Peyer's patch (tissue), 4 donors: ENCODE data around the gene RGL1. TPM values are rescaled to one million over a fixed set of nuclear protein-coding genes. Genes with fewer than 3 reads are reported as not detected.
A peak's percentile ranks its signal among the peaks of the same experiment; 100 is the strongest.

Source experiments
- DNase-seq, 3 donors: peaks; one replicate each; pipeline ENCODE4 v3.0.0-alpha.2; 2017 to 2019
- H3K27ac ChIP-seq, 4 donors: fragments of 200-600 bp; sonication (generic); one replicate each; pipeline ENCODE4 v1.5.1; 2016 to 2019
- H3K27me3 ChIP-seq, 2 donors: fragments of 200-600 bp; sonication (generic); one replicate each; pipeline ENCODE4 v1.5.1; 2019
- H3K36me3 ChIP-seq, 3 donors: fragments of 200-600 bp; sonication (generic); one replicate each; pipeline ENCODE4 v1.5.1; 2016 to 2019
- H3K4me1 ChIP-seq, 4 donors: fragments of 200-600 bp; sonication (generic); one replicate each; pipeline ENCODE4 v1.5.1; 2016 to 2019
- H3K4me3 ChIP-seq, 4 donors: fragments of 200-600 bp; sonication (generic); 1 replicate in 3 of 4; 2 replicates in 1 of 4; pipeline ENCODE4 v1.5.1; 2016 to 2019; ENCODE audit warnings: mild to moderate bottlenecking in 1 of 4
- H3K9me3 ChIP-seq, 4 donors: fragments of 200-600 bp; sonication (generic); one replicate each; pipeline ENCODE4 v1.5.1; 2016 to 2019; ENCODE audit warnings: mild to moderate bottlenecking in 1 of 4
- CTCF ChIP-seq, 6 experiments: fragments of 450-650 bp in 4 of 6; fragments of 200-600 bp in 2 of 6; sonication (generic) in 1 of 6; IDR thresholded peaks; one replicate each; pipeline ENCODE4 v1.5.1; 2017 to 2019; ENCODE audit warnings: antibody characterized with exemption in 6 of 6, mild to moderate bottlenecking in 3 of 6, moderate library complexity in 1 of 6
- POLR2A ChIP-seq, 2 donors: fragments of 450-650 bp; IDR thresholded peaks; one replicate each; pipeline ENCODE4 v1.5.1; 2017; ENCODE audit warnings: antibody characterized with exemption in 2 of 2, mild to moderate bottlenecking in 2 of 2, moderate library complexity in 2 of 2
- total RNA-seq, 4 donors: library from RNA; depleted of rRNA; stranded (reverse); fragments of >200 nt; gene quantifications; one replicate each; pipeline ENCODE4 v1.1.0, GENCODE V29; 2016

Gene RGL1
- total RNA-seq, 4 donors from 2014 or later, result 8.9 to 32.2 (median 13.2) TPM

- no peak overlapping the region for H3K27ac ChIP-seq
- no peaks in the 10 kb centered on the region for H3K9me3 ChIP-seq
- no peaks in the 10 kb centered on the region for H3K36me3 ChIP-seq
- TF ChIP-seq POLR2A (IDR thresholded peaks at IDR 0.05), result no peak
- TF ChIP-seq CTCF (IDR thresholded peaks at IDR 0.05), result no peak
- H3K27me3 ChIP-seq, result no peaks in the 10 kb centered on the region
- no peak overlapping the region for H3K4me3 ChIP-seq
- DNase-seq, result no peak
- no peaks in the 10 kb centered on the region for H3K4me1 ChIP-seq
Observed at GRCh38 chr1:183946320-183946613, 141.3 kb downstream of the RGL1 start.

GRCh38 chr1:183947988-183948387 is 143.1 kb downstream of the RGL1 start:
- Histone ChIP-seq H3K27ac (no peak overlapping the region), H3K36me3 (no peaks in the 10 kb centered on the region), H3K4me1 (no peaks in the 10 kb centered on the region), H3K4me3 (no peak overlapping the region), H3K27me3 (no peaks in the 10 kb centered on the region), H3K9me3 (no peaks in the 10 kb centered on the region)
- no peak for DNase-seq
- TF ChIP-seq CTCF (IDR thresholded peaks at IDR 0.05), result no peak
- no peak for TF ChIP-seq POLR2A (IDR thresholded peaks at IDR 0.05)

DNA sequence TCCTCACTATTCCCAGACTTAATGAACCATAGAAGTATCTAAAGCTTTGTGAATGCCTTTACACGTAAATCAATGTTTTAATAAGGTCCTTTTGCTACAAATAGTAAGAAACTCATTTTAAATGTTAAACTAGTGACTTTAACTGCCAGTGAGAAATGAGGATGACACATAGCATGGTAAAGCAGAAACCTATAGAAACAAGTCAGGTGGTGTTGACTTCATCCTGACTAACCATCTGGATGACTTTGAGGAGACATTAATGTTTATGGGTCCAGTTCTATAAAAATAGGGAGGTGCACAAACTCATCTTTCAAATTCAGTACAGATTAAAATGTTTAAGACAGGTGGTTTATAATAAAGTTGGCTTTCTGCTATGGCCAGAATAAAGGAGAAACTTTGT is 147.2 kb downstream of the RGL1 start:
- no peak overlapping the region for H3K27ac ChIP-seq

GRCh38 chr1:183953031-183953430 is 148.1 kb downstream of the RGL1 start:
- Histone ChIP-seq H3K27ac (no peak overlapping the region), H3K36me3 (no peaks in the 10 kb centered on the region), H3K4me3 (no peak overlapping the region), H3K4me1 (peaks cover 0 to 7% (median 1%) of the 10 kb centered on the region in 4 donors), H3K27me3 (no peaks in the 10 kb centered on the region), H3K9me3 (no peaks in the 10 kb centered on the region)
- DNase-seq, result no peak
- TF ChIP-seq POLR2A (IDR thresholded peaks at IDR 0.05) (no peak), CTCF (IDR thresholded peaks at IDR 0.05) (no peak)

More for the DNA sequence above, 147.2 kb downstream of the RGL1 start:
- DNase-seq, result no peak
- Histone ChIP-seq H3K36me3 (no peaks in the 10 kb centered on the region), H3K27me3 (no peaks in the 10 kb centered on the region), H3K9me3 (no peaks in the 10 kb centered on the region), H3K4me3 (no peak overlapping the region), H3K4me1 (peaks cover 0 to 7% (median 1%) of the 10 kb centered on the region in 4 donors)
- TF ChIP-seq CTCF (IDR thresholded peaks at IDR 0.05) (no peak), POLR2A (IDR thresholded peaks at IDR 0.05) (no peak)

DNA sequence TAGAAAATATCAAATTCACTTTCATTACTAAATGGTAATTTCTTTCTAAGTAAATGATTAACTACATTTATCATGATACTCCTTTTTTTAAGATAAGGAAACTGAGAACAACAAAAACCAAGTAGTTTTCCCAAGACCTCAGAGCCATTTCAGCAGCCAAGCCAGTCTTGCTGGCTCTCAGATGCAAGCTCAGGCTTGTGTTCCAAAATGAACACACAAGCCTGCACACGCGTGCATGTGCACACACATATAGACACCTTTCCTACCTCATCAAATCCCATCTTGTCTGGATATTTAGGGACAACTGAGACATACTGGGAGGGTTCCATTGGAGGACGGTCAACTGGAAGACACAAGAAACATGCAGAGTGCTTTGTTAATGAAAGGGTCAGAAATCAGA is 149.6 kb downstream of the RGL1 start:
- no peaks in the 10 kb centered on the region for H3K27me3 ChIP-seq
- no peaks in the 10 kb centered on the region for H3K9me3 ChIP-seq
- H3K4me1 ChIP-seq, result peaks cover 0 to 7% (median 1%) of the 10 kb centered on the region in 4 donors
- H3K27ac ChIP-seq, result no peak overlapping the region
- H3K36me3 ChIP-seq, result no peaks in the 10 kb centered on the region
- no peak overlapping the region for H3K4me3 ChIP-seq
- no peak for DNase-seq
- no peak for TF ChIP-seq CTCF (IDR thresholded peaks at IDR 0.05)
- TF ChIP-seq POLR2A (IDR thresholded peaks at IDR 0.05), result no peak

DNA sequence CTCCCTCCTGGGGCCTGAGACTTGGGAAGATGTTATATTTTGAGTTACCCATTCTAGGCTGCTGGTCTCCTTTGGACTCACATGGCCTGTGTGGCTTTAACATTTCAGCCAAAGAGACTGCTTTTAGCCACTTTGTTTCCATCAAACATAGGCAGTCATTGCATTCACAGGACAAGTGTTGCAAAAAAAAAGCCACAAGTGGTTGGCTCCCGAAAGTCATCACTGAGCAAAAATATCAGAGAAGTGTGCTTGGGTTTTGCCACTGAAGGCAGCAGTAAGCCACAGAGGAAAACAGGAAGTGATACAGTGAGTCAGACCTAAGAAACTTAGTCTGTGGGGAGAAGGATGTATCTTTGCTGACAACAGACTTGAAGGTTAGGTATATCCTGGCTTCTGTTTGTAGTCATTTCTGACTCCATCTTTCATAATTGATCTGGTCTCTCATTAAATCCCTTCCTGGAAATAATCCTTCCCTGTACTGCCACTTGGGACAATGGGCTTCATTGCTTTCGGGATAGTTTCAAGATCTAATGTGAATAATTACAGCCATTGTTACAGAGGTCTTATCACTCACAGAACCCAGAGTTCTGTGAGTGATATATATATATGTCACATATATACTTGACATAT is 151.8 kb downstream of the RGL1 start:
- no peaks in the 10 kb centered on the region for H3K27me3 ChIP-seq
- H3K36me3 ChIP-seq, result no peaks in the 10 kb centered on the region
- peaks cover 0 to 7% (median 1%) of the 10 kb centered on the region in 4 donors for H3K4me1 ChIP-seq
- no peaks in the 10 kb centered on the region for H3K9me3 ChIP-seq
- peak in 2 of 3 donors; percentile 28 to 62 for DNase-seq
- TF ChIP-seq CTCF (IDR thresholded peaks at IDR 0.05) (peak in 2 of 6 experiments; percentile 5 to 13), POLR2A (IDR thresholded peaks at IDR 0.05) (no peak)
- peak overlapping the region; percentile 47 to 73 (median 59) for H3K27ac ChIP-seq
- no peak overlapping the region for H3K4me3 ChIP-seq
